ENCODE data around the gene GAL.

DNA sequence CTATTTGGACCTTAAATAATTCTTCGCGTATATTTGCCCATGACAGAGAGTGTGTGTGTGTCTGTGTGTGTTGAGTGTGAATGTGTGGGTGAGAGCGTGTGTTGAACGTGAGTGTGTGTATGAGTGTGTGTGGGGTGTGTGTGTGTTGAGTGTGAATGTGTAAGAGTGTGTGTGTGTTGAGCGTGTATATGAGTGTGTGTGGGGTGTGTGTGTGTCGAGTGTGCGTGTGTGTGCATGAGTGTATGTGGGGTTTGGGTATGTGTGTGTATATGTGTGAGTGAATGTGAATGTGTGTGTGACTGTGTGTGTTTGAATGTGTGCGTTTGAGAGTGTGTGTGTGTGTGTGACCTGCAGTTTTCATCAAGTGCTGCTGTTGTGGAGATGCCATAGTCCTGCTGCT is 26.8 kb downstream of the GAL start:
- TF ChIP-seq, protein P1, sequence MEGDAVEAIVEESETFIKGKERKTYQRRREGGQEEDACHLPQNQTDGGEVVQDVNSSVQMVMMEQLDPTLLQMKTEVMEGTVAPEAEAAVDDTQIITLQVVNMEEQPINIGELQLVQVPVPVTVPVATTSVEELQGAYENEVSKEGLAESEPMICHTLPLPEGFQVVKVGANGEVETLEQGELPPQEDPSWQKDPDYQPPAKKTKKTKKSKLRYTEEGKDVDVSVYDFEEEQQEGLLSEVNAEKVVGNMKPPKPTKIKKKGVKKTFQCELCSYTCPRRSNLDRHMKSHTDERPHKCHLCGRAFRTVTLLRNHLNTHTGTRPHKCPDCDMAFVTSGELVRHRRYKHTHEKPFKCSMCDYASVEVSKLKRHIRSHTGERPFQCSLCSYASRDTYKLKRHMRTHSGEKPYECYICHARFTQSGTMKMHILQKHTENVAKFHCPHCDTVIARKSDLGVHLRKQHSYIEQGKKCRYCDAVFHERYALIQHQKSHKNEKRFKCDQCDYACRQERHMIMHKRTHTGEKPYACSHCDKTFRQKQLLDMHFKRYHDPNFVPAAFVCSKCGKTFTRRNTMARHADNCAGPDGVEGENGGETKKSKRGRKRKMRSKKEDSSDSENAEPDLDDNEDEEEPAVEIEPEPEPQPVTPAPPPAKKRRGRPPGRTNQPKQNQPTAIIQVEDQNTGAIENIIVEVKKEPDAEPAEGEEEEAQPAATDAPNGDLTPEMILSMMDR (IDR thresholded peaks at IDR 0.05; ENCODE audit: low read depth, low read length), result no peak
- no peak for TF ChIP-seq EZH2phosphoT487 (IDR thresholded peaks at IDR 0.05; ENCODE audit: low read depth)
